HEK293 (cell line): ENCODE results near the gene DDX51.

Experiments
- HOXD13 ChIP-seq: sonication (generic); formaldehyde crosslinking; IDR thresholded peaks from 2 replicates; pipeline ENCODE4 v1.8.0; 2022; ENCODE audit warnings: missing genetic modification reagents, borderline replicate concordance
- MZF1 ChIP-seq: fragments of 450-650 bp; formaldehyde crosslinking; IDR thresholded peaks from 2 replicates; pipeline ENCODE4 v1.5.1; 2017; ENCODE audit warnings: missing biosample characterization, missing genetic modification characterization, borderline replicate concordance
- PRDM10 ChIP-seq: fragments of 450-650 bp; formaldehyde crosslinking; IDR thresholded peaks from 2 replicates; pipeline ENCODE4 v1.5.1; 2016; ENCODE audit warnings: missing biosample characterization, missing genetic modification characterization
- TCF7L2 ChIP-seq: IDR thresholded peaks from 2 replicates; pipeline ENCODE4 v1.6.1; 2011; ENCODE audit warnings: low read depth, mild to moderate bottlenecking, inconsistent platforms, low read length, moderate library complexity, borderline replicate concordance
- ZNF138 ChIP-seq: fragments of 450-650 bp; formaldehyde crosslinking; IDR thresholded peaks from 2 replicates; pipeline ENCODE4 v1.5.1; 2016; ENCODE audit warnings: missing biosample characterization, missing genetic modification characterization, borderline replicate concordance
- ZNF146 ChIP-seq: fragments of 450-650 bp; formaldehyde crosslinking; IDR thresholded peaks from 2 replicates; pipeline ENCODE4 v1.5.1; 2016; ENCODE audit warnings: missing biosample characterization, missing genetic modification characterization
- ZNF148 ChIP-seq: fragments of 450-650 bp; formaldehyde crosslinking; IDR thresholded peaks from 2 replicates; pipeline ENCODE4 v1.5.0; 2017; ENCODE audit warnings: missing biosample characterization, missing genetic modification characterization, borderline replicate concordance
- ZNF174 ChIP-seq: fragments of 450-650 bp; formaldehyde crosslinking; IDR thresholded peaks from 2 replicates; pipeline ENCODE4 v1.5.0; 2017; ENCODE audit warnings: missing biosample characterization, mild to moderate bottlenecking, missing genetic modification characterization
- ZNF18 ChIP-seq: fragments of 450-650 bp; formaldehyde crosslinking; IDR thresholded peaks from 2 replicates; pipeline ENCODE4 v1.5.1; 2016; ENCODE audit warnings: missing biosample characterization, missing genetic modification characterization
- ZNF184 ChIP-seq: fragments of 450-650 bp; IDR thresholded peaks from 2 replicates; pipeline ENCODE4 v1.5.1; 2018; ENCODE audit warnings: missing biosample characterization, mild to moderate bottlenecking, missing genetic modification characterization
- ZNF2 ChIP-seq: fragments of 450-650 bp; formaldehyde crosslinking; IDR thresholded peaks from 2 replicates; pipeline ENCODE4 v1.5.1; 2016; ENCODE audit warnings: missing biosample characterization, missing genetic modification characterization
- ZNF23 ChIP-seq: fragments of 450-650 bp; formaldehyde crosslinking; IDR thresholded peaks from 2 replicates; pipeline ENCODE4 v1.5.1; 2016; ENCODE audit warnings: missing biosample characterization, missing genetic modification characterization, borderline replicate concordance
- ZNF354C ChIP-seq: fragments of 450-650 bp; formaldehyde crosslinking; IDR thresholded peaks from 2 replicates; pipeline ENCODE4 v1.5.1; 2016; ENCODE audit warnings: missing biosample characterization, missing genetic modification characterization, low read depth, borderline replicate concordance
- ZNF404 ChIP-seq: fragments of 450-650 bp; formaldehyde crosslinking; IDR thresholded peaks from 2 replicates; pipeline ENCODE4 v1.5.1; 2017; ENCODE audit warnings: missing biosample characterization, missing genetic modification characterization
- ZNF433 ChIP-seq: fragments of 450-650 bp; formaldehyde crosslinking; IDR thresholded peaks from 2 replicates; pipeline ENCODE4 v1.5.1; 2016; ENCODE audit warnings: missing biosample characterization, missing genetic modification characterization, low read depth
- ZNF544 ChIP-seq: fragments of 450-650 bp; formaldehyde crosslinking; IDR thresholded peaks from 2 replicates; pipeline ENCODE4 v1.5.0; 2017; ENCODE audit warnings: missing biosample characterization, missing genetic modification characterization
- ZNF555 ChIP-seq: fragments of 450-650 bp; formaldehyde crosslinking; conservative IDR thresholded peaks from 2 replicates; pipeline ENCODE4 v1.5.1; 2017; ENCODE audit warnings: missing biosample characterization, mild to moderate bottlenecking, missing genetic modification characterization, inconsistent platforms
- ZNF571 ChIP-seq: fragments of 450-650 bp; formaldehyde crosslinking; IDR thresholded peaks from 2 replicates; pipeline ENCODE4 v1.5.0; 2017; ENCODE audit warnings: missing biosample characterization, missing genetic modification characterization
- ZNF580 ChIP-seq: fragments of 450-650 bp; formaldehyde crosslinking; IDR thresholded peaks from 2 replicates; pipeline ENCODE4 v1.5.1; 2016; ENCODE audit warnings: missing biosample characterization, missing genetic modification characterization
- ZNF623 ChIP-seq: fragments of 450-650 bp; formaldehyde crosslinking; IDR thresholded peaks from 2 replicates; pipeline ENCODE4 v1.5.1; 2016; ENCODE audit warnings: missing biosample characterization, missing genetic modification characterization
- ZNF624 ChIP-seq: fragments of 450-650 bp; formaldehyde crosslinking; IDR thresholded peaks from 2 replicates; pipeline ENCODE4 v1.5.1; 2017; ENCODE audit warnings: missing biosample characterization, missing genetic modification characterization
- ZNF658 ChIP-seq: fragments of 450-650 bp; formaldehyde crosslinking; IDR thresholded peaks from 2 replicates; pipeline ENCODE4; 2016; ENCODE audit warnings: missing biosample characterization, missing genetic modification characterization
- ZNF768 ChIP-seq: fragments of 450-650 bp; formaldehyde crosslinking; IDR thresholded peaks from 2 replicates; pipeline ENCODE4 v1.5.1; 2018; ENCODE audit warnings: missing biosample characterization, mild to moderate bottlenecking, missing genetic modification characterization
- ZNF791 ChIP-seq: fragments of 450-650 bp; formaldehyde crosslinking; IDR thresholded peaks from 2 replicates; pipeline ENCODE4 v1.5.1; 2016; ENCODE audit warnings: missing biosample characterization, missing genetic modification characterization
- ZNF792 ChIP-seq: fragments of 450-650 bp; formaldehyde crosslinking; IDR thresholded peaks from 2 replicates; pipeline ENCODE4 v1.5.1; 2016; ENCODE audit warnings: missing biosample characterization, missing genetic modification characterization
- ZNF830 ChIP-seq: fragments of 450-650 bp; IDR thresholded peaks from 2 replicates; pipeline ENCODE4 v1.5.0; 2018; ENCODE audit warnings: missing biosample characterization, missing genetic modification characterization, low read depth, mild to moderate bottlenecking, moderate library complexity
- ZSCAN30 ChIP-seq: fragments of 450-650 bp; IDR thresholded peaks from 2 replicates; pipeline ENCODE4 v1.5.1; 2018; ENCODE audit warnings: missing biosample characterization, mild to moderate bottlenecking, missing genetic modification characterization, moderate library complexity
- TF ChIP-seq, protein P1 (sequence below): fragments of 450-650 bp; formaldehyde crosslinking; IDR thresholded peaks from 2 replicates; pipeline ENCODE4 v1.5.1; 2016; ENCODE audit warnings: missing biosample characterization, missing genetic modification characterization
- TF ChIP-seq, protein P2 (sequence below): fragments of 450-650 bp; IDR thresholded peaks from 2 replicates; pipeline ENCODE4 v1.5.1; 2018; ENCODE audit warnings: missing biosample characterization, mild to moderate bottlenecking, missing genetic modification characterization

DDX51 gene

DNA sequence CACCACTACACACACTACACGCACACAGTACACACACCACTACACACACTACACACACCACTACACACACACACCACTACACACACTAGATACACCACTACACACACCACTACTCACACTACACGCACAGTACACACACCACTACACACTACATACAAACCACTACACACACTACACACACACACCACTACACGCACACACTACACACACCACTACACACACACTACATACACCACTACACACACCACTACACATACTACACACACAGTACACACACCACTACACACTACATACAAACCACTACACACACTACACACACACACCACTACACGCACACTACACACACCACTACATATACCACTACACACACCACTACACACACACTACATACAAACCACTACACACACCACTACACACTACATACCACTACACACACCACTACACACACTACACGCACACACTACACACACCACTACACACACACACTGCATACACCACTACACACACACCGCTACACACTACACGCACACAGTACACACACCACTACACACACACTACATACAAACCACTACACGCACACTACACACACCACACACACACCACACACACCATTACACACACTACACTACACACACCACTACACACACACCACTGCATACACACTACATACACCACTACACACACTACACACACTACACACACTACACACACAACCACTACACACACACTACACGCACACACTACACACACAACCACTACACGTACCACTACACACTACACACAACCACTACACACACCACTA, 11.9 kb upstream of the DDX51 start (continued):
- TF ChIP-seq PRDM10 = no peak
- TF ChIP-seq, protein P1, sequence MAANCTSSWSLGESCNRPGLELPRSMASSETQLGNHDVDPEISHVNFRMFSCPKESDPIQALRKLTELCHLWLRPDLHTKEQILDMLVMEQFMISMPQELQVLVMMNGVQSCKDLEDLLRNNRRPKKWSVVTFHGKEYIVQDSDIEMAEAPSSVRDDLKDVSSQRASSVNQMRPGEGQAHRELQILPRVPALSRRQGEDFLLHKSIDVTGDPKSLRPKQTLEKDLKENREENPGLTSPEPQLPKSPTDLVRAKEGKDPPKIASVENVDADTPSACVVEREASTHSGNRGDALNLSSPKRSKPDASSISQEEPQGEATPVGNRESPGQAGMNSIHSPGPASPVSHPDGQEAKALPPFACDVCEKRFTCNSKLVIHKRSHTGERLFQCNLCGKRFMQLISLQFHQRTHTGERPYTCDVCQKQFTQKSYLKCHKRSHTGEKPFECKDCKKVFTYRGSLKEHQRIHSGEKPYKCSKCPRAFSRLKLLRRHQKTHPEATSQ (tag by site-specific recombination) = 0 out of 2 replicates have a peak, but pooled peaks have one; percentile 44
- TF ChIP-seq ZSCAN30 (tag by site-specific recombination) = no peak
- no peak for TF ChIP-seq ZNF623 (tag by site-specific recombination)
- TF ChIP-seq ZNF571 (tag by site-specific recombination) = no peak
- TF ChIP-seq ZNF768 = no peak
- peak; percentile 13; the same call in 1 of the 2 replicates for TF ChIP-seq ZNF148 (tag by site-specific recombination)
- no peak for TF ChIP-seq ZNF354C
- TF ChIP-seq ZNF174 (tag by site-specific recombination) = no peak
- 0 out of 2 replicates have a peak, but pooled peaks have one; percentile 0 for TF ChIP-seq ZNF146
- no peak for TF ChIP-seq MZF1 (tag by site-specific recombination)
- 0 out of 2 replicates have a peak, but pooled peaks have one; percentile 46 for TF ChIP-seq ZNF23
- no peak; the same call in 1 of the 2 replicates for TF ChIP-seq ZNF791 (tag by site-specific recombination)
- TF ChIP-seq ZNF580 (tag by site-specific recombination) = no peak
- TF ChIP-seq ZNF658 (tag by site-specific recombination) = no peak
- no peak for TF ChIP-seq ZNF184 (tag by site-specific recombination)
- TF ChIP-seq ZNF18 (tag by site-specific recombination) = peak; percentile 76
- TF ChIP-seq ZNF624 (tag by site-specific recombination) = no peak
- no peak for TF ChIP-seq ZNF555 (tag by site-specific recombination)
- TF ChIP-seq TCF7L2 = no peak
- peak; percentile 11; the same call in 1 of the 2 replicates for TF ChIP-seq ZNF544 (tag by site-specific recombination)
- no peak for TF ChIP-seq ZNF404 (tag by site-specific recombination)
- no peak for TF ChIP-seq ZNF433 (tag by site-specific recombination)
- no peak for TF ChIP-seq ZNF792 (tag by site-specific recombination)
- TF ChIP-seq, protein P2, sequence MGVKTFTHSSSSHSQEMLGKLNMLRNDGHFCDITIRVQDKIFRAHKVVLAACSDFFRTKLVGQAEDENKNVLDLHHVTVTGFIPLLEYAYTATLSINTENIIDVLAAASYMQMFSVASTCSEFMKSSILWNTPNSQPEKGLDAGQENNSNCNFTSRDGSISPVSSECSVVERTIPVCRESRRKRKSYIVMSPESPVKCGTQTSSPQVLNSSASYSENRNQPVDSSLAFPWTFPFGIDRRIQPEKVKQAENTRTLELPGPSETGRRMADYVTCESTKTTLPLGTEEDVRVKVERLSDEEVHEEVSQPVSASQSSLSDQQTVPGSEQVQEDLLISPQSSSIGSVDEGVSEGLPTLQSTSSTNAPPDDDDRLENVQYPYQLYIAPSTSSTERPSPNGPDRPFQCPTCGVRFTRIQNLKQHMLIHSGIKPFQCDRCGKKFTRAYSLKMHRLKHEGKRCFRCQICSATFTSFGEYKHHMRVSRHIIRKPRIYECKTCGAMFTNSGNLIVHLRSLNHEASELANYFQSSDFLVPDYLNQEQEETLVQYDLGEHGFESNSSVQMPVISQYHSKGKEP (tag by site-specific recombination) = no peak
- no peak for TF ChIP-seq HOXD13 (CRISPR knock-in tag)
- TF ChIP-seq ZNF830 = no peak
- TF ChIP-seq ZNF138 = no peak
- TF ChIP-seq ZNF2 (tag by site-specific recombination) = peak; percentile 18; the same call in 1 of the 2 replicates
